Measurements from ENCODE around the gene GSTO1. TPM values are rescaled to one million over a fixed set of nuclear protein-coding genes. Genes with fewer than 3 reads are reported as not detected.

Gene GSTO1
- total RNA-seq, 4 donors from 2014 or later: 43.8 to 115 (median 78.0) TPM

DNA sequence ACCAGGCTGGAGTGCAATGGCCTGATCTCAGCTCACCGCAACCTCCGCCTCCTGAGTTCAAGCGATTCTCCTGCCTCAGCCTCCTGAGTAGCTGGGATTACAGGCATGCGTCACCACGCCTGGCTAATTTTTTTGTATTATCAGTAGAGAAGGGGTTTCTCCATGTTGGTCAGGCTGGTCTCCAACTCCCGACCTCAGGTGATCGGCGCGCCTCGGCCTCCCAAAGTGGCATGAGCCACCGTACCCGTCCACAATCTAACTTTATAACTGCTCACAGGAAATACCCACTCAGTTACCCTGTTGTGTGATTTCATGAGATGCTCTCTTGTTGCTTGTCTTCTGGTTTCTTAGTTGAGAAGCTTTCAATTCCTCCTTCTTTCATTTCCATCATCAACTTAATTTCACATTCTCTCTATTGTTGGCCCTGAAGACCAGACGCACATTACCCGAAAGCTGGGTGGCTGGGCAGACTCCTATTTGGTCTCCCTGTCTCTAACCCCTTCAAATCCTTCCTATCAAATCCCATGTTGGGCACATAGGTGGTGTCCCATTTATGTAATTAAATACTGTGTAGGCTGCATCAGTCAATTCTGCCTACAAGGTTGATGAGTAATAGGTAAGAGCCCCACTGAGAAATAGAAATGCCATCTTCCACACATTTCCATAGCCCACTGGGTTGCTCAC lies 13.2 kb downstream of the GSTO1 start:
- peak overlapping the region; percentile 85 to 95 (median 94) for H3K27ac ChIP-seq
- peaks cover 4 to 59% (median 31%) of the 10 kb centered on the region in 3 donors for H3K36me3 ChIP-seq
- TF ChIP-seq, protein P1, sequence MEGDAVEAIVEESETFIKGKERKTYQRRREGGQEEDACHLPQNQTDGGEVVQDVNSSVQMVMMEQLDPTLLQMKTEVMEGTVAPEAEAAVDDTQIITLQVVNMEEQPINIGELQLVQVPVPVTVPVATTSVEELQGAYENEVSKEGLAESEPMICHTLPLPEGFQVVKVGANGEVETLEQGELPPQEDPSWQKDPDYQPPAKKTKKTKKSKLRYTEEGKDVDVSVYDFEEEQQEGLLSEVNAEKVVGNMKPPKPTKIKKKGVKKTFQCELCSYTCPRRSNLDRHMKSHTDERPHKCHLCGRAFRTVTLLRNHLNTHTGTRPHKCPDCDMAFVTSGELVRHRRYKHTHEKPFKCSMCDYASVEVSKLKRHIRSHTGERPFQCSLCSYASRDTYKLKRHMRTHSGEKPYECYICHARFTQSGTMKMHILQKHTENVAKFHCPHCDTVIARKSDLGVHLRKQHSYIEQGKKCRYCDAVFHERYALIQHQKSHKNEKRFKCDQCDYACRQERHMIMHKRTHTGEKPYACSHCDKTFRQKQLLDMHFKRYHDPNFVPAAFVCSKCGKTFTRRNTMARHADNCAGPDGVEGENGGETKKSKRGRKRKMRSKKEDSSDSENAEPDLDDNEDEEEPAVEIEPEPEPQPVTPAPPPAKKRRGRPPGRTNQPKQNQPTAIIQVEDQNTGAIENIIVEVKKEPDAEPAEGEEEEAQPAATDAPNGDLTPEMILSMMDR (IDR thresholded peaks at IDR 0.05): no peak
- no peak for TF ChIP-seq POLR2A (IDR thresholded peaks at IDR 0.05)
- H3K9me3 ChIP-seq: no peaks in the 10 kb centered on the region
- WGBS, 2 donors: 65 to 86% methylated on average over 7 to 14 of the region's 14 CpGs
- H3K27me3 ChIP-seq: no peaks in the 10 kb centered on the region
- no peak for DNase-seq
- peaks cover 0 to 31% (median 12%) of the 10 kb centered on the region in 3 donors for H3K4me1 ChIP-seq
- H3K4me3 ChIP-seq: peak overlapping the region; percentile 75 to 96 (median 81)
- intact Hi-C loops (cut with DNase I): loop anchor here (10.0 kb wide), 1 partner anchor 143 kb away; the partner anchor contains the start of gene SFR1

DNA sequence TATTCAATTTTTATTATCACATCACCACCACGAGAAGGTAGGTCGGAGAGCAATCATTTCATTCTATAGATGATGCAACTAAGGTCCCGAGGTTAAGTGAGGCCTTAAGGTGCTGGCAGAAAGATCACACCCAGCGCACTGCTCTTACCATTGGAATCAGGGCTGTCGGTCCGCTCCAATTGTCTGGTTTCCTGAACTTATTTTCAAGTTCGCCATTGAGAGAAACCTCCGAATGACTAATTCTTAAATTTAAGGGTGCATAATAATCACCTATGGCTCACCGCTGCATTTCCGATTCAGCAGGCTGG lies 13.7 kb downstream of the GSTO1 start:
- DNase-seq: no peak
- Histone ChIP-seq H3K27me3 (no peaks in the 10 kb centered on the region), H3K4me3 (peak overlapping the region; percentile 75 to 96 (median 81)), H3K27ac (peak overlapping the region; percentile 85 to 95 (median 94)), H3K4me1 (peaks cover 0 to 26% (median 12%) of the 10 kb centered on the region in 3 donors), H3K36me3 (peaks cover 0 to 54% (median 31%) of the 10 kb centered on the region in 3 donors), H3K9me3 (no peaks in the 10 kb centered on the region)
- intact Hi-C loops (cut with DNase I): loop anchor here (10.0 kb wide), 1 partner anchor 144 kb away; the partner anchor contains the start of gene SFR1
- WGBS, 2 donors: 5 to 25% methylated on average over 10 of the region's 10 CpGs
- no peak for TF ChIP-seq POLR2A (IDR thresholded peaks at IDR 0.05)
- TF ChIP-seq, protein P1 (IDR thresholded peaks at IDR 0.05): no peak

DNA sequence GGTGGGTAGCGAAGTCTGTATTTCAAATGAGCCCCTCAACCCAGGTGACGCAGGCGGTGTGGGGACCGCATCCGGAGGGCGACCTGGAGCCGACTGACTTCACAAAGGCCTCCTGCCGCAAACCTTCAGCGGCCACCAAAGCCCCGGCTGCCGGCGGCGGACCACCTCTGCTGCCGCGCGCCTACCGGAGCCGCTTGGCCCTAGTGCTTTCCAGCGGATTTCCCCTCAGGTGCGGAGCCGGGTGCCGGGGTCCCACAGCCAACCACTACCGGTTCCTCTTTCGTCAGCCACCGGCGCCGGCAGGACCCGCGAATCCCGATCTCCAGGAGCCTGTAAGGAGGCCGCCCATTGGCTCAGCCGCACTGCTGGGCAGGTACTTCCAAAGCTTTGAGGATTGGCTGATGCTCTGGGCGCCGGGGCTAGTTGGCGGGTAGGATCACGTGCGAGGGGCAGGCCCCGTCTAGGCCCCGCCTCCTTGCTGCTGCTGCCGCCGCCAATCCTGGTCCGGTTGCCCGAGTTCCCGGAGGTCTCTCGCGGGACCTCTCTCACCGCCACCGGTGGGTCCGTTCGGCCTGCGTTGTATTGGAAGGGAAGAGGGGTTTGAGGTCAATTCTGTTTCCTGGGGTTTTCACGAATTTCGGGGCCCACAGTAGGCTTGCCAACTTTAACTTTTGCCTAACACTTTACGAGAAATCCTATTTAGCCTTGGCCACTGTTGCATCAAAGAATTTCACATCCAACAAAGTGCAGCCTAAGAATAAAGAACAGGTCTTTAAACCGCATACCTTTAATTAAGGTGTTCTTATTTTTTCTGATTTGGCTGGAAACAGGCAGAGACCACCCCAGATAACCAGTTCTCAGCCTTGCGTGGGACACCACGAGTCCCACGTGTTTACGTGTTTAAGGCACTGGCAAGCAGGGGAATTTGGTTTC lies 14.3 kb downstream of the GSTO1 start, which contains the start of gene GSTO2:
Gene GSTO2 (plus strand): TSS at position 472 of the 933 bp plus-strand sequence. CDS start 5,732 bp downstream, outside the sequence.
- 6 to 23% methylated on average over 10 to 29 of the region's 59 CpGs for WGBS, 2 donors
- TF ChIP-seq, protein P1 (IDR thresholded peaks at IDR 0.05): peak in 2 of 6 experiments; percentile 5 to 8
- peak in 2 of 4 donors; percentile 63 to 71 for TF ChIP-seq POLR2A (IDR thresholded peaks at IDR 0.05)
- Histone ChIP-seq H3K27me3 (no peaks in the 10 kb centered on the region), H3K4me1 (peaks cover 0 to 25% (median 12%) of the 10 kb centered on the region in 3 donors), H3K9me3 (no peaks in the 10 kb centered on the region), H3K36me3 (peaks cover 0 to 48% (median 31%) of the 10 kb centered on the region in 3 donors), H3K4me3 (peak within 1 kb of the TSS; percentile 75 to 96 (median 81)), H3K27ac (peak within 1 kb of the TSS; percentile 85 to 95 (median 94))
- intact Hi-C loops (cut with DNase I): loop anchor here (10.0 kb wide), 1 partner anchor 144 kb away; the partner anchor contains the start of gene SFR1
- peak; percentile 94 for DNase-seq

DNA sequence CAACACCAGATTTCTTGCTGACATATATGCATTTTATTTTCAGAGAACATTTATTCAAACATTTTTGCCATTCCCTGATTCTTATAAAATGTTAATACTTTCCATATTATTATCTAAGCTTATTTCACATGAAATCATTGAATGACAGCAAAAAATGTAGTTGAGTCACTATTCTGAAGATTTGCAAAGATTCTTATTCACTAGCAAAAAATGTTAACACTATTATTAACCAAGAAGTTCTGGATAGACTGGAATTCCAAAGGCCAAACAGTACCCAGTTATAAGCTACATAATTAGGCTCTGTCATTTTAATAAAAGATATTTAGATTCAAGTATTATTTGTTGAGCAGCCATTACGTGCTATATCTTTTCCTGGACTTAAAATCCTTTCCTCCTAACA lies 18.6 kb downstream of the GSTO1 start:
- Histone ChIP-seq H3K4me3 (no peak overlapping the region), H3K27me3 (peaks cover 0 to 16% (median 0%) of the 10 kb centered on the region in 4 donors), H3K36me3 (peaks cover 0 to 5% (median 0%) of the 10 kb centered on the region in 3 donors), H3K27ac (no peak overlapping the region), H3K4me1 (peaks cover 5 to 33% (median 9%) of the 10 kb centered on the region in 3 donors), H3K9me3 (no peaks in the 10 kb centered on the region)
- DNase-seq: no peak
- no peak for TF ChIP-seq POLR2A (IDR thresholded peaks at IDR 0.05)
- TF ChIP-seq, protein P1 (IDR thresholded peaks at IDR 0.05): no peak
- intact Hi-C loops (cut with DNase I): no loop called here
- 81 to 94% methylated on average over 1 of the region's 1 CpG for WGBS, 2 donors

Data from esophagus squamous epithelium (tissue), 5 donors.